COLO829 (cell line): ENCODE results near the gene VEZT.
A peak's percentile ranks its signal among the peaks of the same experiment; 100 is the strongest.
"Not testable (repeated sequence)": the region's sequence is repeated elsewhere in the genome, so short reads cannot be mapped to it uniquely, and the experiment has no call there.

Source experiments
- DNase-seq: peaks from one replicate; pipeline ENCODE4 v3.0.0; 2012; ENCODE audit warnings: low spot score

VEZT gene

DNA sequence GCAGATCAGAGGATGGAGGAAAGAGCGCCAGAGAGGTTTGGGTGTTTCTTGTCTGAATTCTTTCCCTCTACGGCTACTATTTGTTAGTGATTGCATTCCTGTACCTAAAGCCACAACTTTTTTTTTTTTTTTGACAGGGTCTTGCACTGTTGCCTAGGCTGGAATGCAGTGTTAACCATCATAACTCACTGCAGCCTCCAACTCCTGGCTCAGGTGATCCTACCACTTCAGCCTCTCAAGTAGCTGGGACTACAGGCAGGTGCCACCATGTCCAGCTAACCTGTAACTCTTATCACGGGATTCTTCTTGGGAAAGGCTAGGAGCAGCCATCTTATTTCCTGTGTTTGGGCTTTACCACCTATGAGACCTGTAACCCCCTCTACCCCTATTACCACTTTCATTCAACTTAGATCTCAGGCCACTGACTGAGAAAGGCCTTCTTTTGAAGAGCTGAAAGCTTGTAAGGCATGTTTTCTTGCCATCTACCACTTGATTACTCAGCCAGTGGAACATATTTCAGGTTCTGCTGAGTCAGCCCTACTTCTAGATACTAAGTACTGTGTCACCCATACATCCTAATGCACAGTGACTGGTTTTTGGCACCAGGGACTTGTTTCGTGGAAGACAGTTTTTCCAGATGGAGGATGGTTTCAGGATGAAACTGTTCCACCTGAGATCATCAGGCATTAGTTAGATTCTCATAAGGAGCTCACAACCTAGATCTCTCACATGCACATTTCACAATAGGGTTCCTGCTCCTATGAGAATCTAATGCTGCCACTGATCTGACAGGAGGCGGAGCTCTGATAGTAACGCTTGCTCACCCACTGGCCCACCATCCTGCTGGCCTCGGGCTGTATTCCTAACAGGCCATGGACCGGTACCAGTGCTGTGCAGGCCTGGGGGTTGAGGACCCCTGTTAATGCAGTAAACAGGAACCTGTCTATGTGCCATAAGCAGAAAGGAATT is 6.9 kb downstream of the VEZT start:
- no peak for DNase-seq

DNA sequence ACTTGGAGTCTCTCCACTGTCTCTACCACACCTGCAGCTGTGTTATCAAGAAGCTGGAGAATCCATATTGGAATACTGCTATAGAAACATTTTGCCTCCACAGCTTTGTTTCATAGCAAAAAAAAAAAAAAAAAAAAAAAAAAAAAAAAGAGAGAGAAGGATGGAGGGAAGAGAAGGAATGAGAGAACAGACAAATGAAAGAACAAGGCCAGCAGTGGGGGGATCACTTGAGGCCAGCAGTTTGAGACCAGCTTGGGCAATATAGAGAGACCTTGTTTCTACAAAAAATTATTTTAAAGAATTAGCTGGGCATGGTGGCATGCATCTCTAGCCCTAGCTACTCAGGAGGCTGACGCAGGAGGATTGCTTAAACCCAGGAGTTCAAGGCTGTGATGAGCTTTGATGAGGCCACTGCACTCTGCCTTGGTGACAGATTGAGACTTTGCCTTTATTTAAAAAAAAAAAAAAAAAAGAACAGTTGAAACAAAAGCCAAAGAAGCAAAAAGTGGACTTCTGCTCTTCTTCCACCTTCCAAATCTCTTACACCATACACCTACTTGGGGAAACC is 8.1 kb downstream of the VEZT start:
- no peak for DNase-seq

DNA sequence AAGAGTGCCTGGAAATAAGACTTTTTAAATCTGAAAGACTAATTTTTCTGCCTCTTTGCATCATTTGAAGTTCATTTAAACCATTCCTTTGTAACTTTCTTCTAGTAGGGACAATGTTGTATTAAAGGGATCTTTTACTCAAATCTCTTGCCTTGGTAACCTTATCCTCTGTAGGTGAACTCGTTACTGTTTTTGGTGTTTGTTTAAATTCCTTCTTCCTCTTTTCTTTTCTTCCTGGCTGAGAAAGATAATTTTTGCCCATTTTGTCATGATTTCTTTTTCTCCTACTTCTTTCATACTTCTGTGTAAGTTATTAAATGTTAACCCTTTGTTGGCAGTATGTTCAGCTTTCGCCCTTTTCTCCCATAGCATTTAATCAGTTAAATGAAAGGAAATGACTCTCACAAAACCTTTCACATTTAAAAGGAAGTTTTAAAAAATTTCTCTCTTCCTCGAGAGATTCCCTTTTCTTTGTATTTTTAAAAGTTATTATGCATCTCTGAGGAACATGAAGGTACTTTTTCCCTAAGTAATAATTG is 10.3 kb downstream of the VEZT start:
- DNase-seq: no peak

DNA sequence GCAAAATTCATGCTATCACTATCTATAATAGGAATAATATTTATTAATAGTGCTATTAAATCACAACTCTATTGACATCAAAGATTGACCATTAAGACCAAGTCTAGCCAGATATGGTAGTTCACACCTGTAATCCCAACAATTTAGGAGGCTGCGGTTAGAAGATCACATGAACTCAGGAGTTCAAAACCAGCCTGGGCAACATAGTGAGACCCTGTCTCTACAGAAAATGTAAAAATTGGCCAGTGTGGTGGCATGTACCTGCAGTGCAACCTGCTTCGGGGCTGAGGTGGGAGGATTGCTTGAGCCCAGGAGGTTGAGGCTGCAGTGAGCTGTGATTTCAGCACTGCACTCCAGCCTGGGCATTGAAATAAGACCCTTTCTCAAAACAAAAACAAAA is 11.0 kb downstream of the VEZT start:
- DNase-seq: no peak

- no peak for DNase-seq
These were observed 12.0 kb downstream of the VEZT start for GRCh38 chr12:95229636-95230035.

DNA sequence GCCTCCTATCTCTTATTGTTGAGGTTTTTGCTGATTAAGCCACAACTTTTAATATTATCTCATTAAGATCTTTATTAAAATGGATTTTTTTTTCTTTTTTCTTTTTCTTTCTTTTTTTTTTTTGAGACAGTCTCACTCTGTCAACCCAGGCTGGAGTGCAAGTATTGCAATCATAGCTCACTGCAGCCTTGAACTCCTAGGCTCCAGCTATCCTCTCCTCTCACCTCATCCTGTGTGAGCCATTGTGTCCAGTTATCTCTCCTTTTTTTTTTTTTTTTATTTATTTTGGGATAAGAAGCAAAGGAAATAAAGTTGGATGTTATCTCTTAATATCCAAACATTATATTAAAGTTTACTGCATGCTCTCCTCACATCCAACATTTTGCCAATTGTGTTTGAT is 12.7 kb downstream of the VEZT start:
- no peak for DNase-seq

DNA sequence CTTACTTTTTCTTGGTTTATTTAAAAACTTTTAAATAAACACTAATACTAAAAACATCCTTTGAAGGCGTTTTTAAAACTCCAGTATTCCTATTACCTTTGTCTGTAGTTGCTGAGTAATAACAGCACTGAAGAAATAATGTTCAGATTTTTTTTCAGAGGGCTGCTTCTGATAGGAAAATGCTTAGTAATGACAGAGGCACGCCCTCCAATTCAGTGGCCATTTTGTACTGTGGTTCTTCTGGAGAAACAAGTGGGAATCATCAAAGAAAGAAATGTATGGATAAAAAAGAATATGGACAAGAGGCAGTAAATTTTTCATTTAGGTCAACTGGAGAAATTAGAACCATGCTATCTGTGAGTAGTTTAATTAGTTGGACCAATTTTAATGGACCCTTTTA is 13.6 kb downstream of the VEZT start:
- peak; percentile 12 for DNase-seq

- not testable (repeated sequence) for DNase-seq
These were observed 16.6 kb downstream of the VEZT start for GRCh38 chr12:95234187-95234586.

DNA sequence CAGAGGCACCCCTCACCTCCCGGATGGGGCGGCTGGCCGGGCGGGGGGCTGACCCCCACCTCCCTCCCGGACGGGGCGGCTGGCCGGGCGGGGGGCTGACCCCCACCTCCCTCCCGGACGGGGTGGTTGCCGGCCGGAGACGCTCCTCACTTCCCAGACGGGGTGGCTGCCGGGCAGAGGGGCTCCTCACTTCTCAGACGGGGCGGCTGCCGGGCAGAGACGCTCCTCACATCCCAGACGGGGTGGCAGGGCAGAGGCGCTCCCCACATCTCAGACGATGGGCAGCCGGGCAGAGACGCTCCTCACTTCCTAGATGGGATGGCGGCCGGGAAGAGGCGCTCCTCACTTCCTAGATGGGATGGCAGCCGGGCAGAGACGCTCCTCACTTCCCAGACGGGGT is 18.0 kb downstream of the VEZT start:
- not testable (repeated sequence) for DNase-seq

GRCh38 chr12:95237315-95237714 is 19.7 kb downstream of the VEZT start:
- DNase-seq: no peak

DNA sequence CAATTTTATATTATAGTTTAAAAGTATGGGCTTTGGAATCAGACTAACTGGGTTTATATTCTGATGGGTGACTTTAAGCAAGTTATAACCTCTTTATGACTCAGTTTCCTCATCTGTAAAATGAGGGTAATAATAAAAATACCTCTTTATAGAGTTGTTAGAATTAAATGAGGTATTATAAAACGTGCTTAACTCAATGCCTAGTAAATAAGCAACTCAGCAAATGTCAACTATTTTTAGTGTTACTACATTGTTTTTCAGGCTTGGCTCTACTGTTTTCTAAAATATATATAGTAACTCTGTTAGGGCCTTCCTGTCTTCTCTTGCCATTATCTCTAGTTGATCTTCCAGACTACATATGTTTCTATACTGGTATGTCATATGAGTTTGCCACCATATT is 20.5 kb downstream of the VEZT start:
- no peak for DNase-seq

DNA sequence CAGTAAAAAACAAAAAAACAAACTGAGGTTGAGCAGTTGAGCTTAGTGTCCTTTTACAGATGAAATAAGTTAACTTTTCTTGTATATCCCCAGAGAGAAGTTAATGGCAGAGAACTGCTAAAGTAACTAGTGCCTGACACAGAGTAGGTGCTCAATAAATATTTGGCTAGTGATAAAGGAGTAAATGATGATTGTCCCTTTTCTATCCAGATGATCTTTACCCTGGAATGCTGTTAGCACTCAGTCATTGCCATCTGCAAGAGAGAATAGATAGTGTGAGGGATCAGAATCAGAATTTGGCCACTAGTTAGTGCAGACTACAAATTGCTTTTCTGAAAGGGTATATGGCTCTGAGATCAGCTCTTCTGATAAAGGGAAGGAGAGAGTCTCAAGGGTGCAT is 21.6 kb downstream of the VEZT start:
- DNase-seq: no peak

DNA sequence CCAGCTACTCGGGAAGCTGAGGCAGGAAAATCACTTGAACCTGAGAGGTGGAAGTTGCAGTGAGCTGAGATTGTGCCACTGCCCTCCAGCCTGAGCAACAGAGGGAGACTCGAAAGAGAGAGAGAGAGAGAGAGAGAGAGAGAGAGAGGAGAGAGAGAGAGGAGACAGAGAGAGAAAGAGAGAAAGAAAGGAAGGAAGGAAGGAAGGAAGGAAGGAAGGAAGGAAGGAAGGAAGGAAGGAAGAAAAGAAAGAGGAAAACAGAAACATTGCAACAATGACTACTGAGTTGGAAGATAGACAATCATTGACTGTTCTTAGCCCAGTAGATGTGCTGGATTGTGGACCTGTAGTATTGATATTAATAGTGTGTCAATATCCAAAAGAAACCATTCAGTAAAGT is 22.2 kb downstream of the VEZT start:
- DNase-seq: not testable (repeated sequence)

GRCh38 chr12:95240556-95240955 is 22.9 kb downstream of the VEZT start:
- no peak for DNase-seq

DNA sequence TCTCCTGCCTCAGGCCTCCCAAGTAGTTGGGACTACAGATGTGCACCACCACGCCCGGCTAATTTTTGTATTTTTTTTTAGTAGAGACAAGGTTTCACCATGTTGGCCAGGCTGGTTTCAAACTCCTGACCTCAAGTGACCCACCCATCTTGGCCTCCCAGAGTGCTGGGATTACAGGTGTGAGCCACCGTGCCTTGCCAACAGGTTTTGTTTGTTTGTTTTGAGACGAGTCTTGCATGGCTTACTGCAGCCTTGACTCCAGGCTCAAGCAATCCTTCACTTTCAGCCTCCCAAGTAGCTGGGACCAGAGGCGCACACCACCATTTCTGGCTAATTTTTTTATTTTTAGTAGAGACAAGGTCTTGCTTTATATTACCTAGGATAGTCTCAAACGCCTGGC is 23.5 kb downstream of the VEZT start:
- not testable (repeated sequence) for DNase-seq

DNA sequence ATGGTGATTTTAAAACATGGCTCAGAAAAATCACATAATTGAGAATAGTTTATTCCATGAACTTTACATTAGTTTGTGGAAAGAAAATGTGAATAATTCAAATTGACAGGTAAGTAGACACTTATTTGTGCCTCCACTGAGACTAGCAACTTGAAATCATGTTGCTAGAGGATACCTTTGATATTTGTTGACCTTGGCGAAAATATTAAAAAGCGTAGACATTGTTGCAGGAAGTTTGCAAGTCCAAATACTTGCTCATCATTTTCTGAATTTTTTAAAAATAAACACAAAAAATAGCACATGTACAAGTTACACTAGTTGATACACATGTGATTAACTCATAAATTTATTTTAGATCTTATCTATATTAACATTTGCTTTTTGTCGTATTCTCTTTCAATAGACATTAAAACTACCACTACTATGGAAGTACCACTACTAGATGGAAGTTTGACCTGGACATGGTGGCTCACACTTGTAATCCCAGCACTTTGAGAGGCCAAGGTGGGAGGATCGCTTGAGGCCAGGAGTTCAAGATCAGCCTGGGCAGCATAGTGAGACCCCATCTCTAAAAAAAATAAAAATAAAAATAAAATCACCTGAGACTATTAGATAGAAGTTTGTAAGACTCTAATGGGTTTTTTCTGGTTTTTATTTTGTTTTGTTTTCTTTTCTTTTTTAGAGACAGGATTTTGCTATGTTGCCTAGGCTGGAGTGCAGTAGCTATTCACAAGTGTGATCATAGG is 24.3 kb downstream of the VEZT start:
- DNase-seq: no peak

DNA sequence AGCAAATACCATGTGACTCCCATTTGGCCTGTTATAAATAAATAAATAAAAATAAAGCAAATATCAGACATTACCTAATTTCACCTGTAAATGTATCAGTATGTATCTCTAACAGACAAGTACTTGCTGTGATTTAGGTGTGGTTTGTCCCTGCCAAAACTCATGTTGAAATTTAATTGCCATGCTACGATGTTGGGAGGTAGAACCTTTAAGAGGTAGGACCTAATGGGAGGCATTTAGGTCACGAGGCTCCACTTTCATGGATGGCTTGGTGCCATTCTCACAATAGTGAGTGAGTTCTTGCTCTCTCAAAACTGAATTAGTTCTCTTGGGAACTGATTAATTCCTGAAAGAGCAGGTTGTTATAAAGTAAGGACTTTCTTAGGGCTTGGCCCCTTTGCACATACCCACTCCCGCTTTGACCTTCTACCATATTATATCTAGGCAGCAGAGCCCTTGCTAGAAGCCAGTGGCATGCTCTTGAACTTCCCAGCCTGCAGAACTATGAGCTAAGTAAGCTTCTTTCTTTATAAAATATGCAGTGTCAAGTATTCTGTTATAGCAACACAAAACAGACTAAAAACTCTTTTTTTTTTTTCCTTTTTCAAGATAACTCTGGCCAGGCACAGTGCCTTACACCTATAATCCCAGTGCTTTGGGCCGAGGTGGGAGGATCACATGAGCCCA is 26.0 kb downstream of the VEZT start:
- DNase-seq: no peak

- DNase-seq: no peak
These were observed 26.7 kb downstream of the VEZT start for GRCh38 chr12:95244350-95244749.

DNA sequence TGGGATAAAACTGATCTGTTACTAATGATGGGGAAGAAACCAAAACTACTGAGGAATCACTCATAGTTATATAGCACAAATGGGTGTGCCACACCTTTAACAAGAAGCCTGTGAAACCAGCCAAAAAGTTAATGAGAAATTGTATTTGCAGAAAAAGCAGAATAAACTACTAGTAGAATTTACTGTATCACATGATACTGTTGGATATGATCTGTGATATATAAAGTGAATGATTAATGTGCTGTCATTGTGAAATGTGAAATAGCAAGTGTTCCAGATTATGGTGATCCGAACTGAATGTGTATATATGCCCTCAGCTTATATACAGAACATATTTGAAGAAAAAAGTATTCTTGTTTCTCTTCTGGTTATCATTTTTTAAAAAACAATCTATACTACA is 30.5 kb downstream of the VEZT start:
- no peak for DNase-seq

- no peak for DNase-seq
These were observed 31.2 kb downstream of the VEZT start for GRCh38 chr12:95248604-95249360.

DNA sequence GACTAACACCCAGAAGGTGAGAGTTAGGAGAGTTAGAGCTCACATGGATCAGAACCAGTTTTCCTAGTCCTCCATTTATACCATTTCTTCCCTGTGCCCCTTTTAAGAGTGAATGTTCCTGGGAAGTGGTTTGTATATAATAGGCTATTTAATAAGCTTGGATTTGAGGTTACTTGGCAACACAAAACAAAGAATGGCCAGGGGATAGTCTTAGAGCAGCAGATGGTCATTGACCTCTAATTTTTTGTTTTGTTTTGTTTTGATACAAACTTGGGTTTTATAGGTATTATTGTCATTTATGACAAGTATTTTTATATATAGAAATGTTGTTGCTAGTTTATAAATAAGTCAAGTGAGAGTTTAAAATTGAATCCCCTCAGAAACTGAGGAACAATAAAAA is 35.8 kb downstream of the VEZT start:
- DNase-seq: no peak
